Body of pancreas (tissue), 4 donors: ENCODE results near the gene CIDEC. TPM values are rescaled to one million over a fixed set of nuclear protein-coding genes. Genes with fewer than 3 reads are reported as not detected.

ENCODE experiments used
- ATAC-seq: fragments of 150-250 bp; one replicate; pipeline ENCODE4 v1.9.1; 2016
- DNase-seq, 4 donors: peaks; one replicate each; pipeline ENCODE4 v3.0.0-alpha.2; 2019
- H3K27ac ChIP-seq, 4 donors: fragments of 200-600 bp; sonication (generic); 1 replicate in 3 of 4; 2 replicates in 1 of 4; pipeline versions ENCODE4 v1.5.1 to v1.6.1; 2016 to 2019; ENCODE audit warnings: mild to moderate bottlenecking in 1 of 4, mixed read lengths in 1 of 4, moderate library complexity in 1 of 4
- H3K27me3 ChIP-seq, 2 donors: fragments of 200-600 bp; sonication (generic); one replicate each; pipeline ENCODE4 v1.6.0; 2016; ENCODE audit warnings: mild to moderate bottlenecking in 1 of 2
- H3K36me3 ChIP-seq, 2 donors: fragments of 200-600 bp; sonication (generic); replicated peaks in 1 of 2; 2 replicates each; pipeline ENCODE4 v1.5.1; 2016; ENCODE audit warnings: low read depth in 2 of 2; ENCODE audit not compliant: insufficient read depth in 1 of 2
- H3K4me1 ChIP-seq: fragments of 200-600 bp; sonication (generic); one replicate; pipeline ENCODE4 v1.6.0; 2016
- H3K4me3 ChIP-seq, 2 donors: fragments of 200-600 bp; sonication (generic); 1 replicate in 1 of 2; 2 replicates in 1 of 2; pipeline ENCODE4 v1.5.1; 2016 to 2019
- H3K9me3 ChIP-seq, 3 donors: fragments of 200-600 bp; sonication (generic); 1 replicate in 2 of 3; 2 replicates in 1 of 3; pipeline ENCODE4 v1.5.1; 2016
- CTCF ChIP-seq, 7 experiments: fragments of 450-650 bp in 4 of 7; fragments of 200-600 bp in 3 of 7; sonication (generic) in 3 of 7; IDR thresholded peaks; one replicate each; pipeline ENCODE4 v1.5.1; 2016 to 2019; ENCODE audit warnings: antibody characterized with exemption in 7 of 7
- POLR2A ChIP-seq, 3 donors: fragments of 450-650 bp; IDR thresholded peaks; one replicate each; pipeline ENCODE4 v1.6.1; 2016; ENCODE audit warnings: antibody characterized with exemption in 3 of 3, mild to moderate bottlenecking in 2 of 3
- WGBS, 2 donors: methylation state at CpG; one replicate each; pipeline ENCODE4 v1.1.5; 2017; 5-methylcytosine and 5-hydroxymethylcytosine counted together
- intact Hi-C: fragments of 100-400 bp; cut with DNase I; formaldehyde crosslinking; loops from one replicate; pipeline ENCODE4 v1.15.1; 2023
- total RNA-seq, 2 donors: library from RNA; depleted of rRNA; stranded (reverse); fragments of >200 nt; gene quantifications; one replicate each; pipeline ENCODE4 v1.1.0, GENCODE V29; 2016

Gene CIDEC
- total RNA-seq: 100 to 1,000 TPM in 1 of 2 donors, 1 to 10 TPM in 1; 6.5 to 134 TPM

- DNase-seq (no peak), ATAC-seq (no peak)
- WGBS, 2 donors: 84 to 85% methylated on average over 7 of the region's 7 CpGs
- H3K36me3 ChIP-seq: no peaks in the 10 kb centered on the region
- TF ChIP-seq POLR2A (IDR thresholded peaks at IDR 0.05) (no peak), CTCF (IDR thresholded peaks at IDR 0.05) (no peak)
- no peak within 1 kb of the TSS for H3K4me3 ChIP-seq
- H3K4me1 ChIP-seq: no peaks in the 10 kb centered on the region
- H3K27me3 ChIP-seq: no peaks in the 10 kb centered on the region
- intact Hi-C loops: no loop called here
- no peaks in the 10 kb centered on the region for H3K9me3 ChIP-seq
- H3K27ac ChIP-seq: no peak within 1 kb of the TSS
Measured at GRCh38 chr3:9879830-9880549, at the start of gene CIDEC. CIDEC (minus strand) TSS chr3:9880253; CDS start chr3:9878486, 1,767 bp downstream.

- intact Hi-C loops: no loop called here
- Histone ChIP-seq H3K9me3 (no peaks in the 10 kb centered on the region), H3K27ac (no peak overlapping the region), H3K36me3 (no peaks in the 10 kb centered on the region), H3K4me1 (peaks cover 12% of the 10 kb centered on the region), H3K27me3 (no peaks in the 10 kb centered on the region), H3K4me3 (no peak overlapping the region)
- DNase-seq: no peak
- ATAC-seq: no peak
- WGBS, 2 donors: 71 to 93% methylated on average over 1 to 22 of the region's 23 CpGs
- TF ChIP-seq POLR2A (IDR thresholded peaks at IDR 0.05): no peak
- no peak for TF ChIP-seq CTCF (IDR thresholded peaks at IDR 0.05)
Measured at GRCh38 chr3:9928158-9928557, 48.1 kb upstream of the CIDEC start.

- no peak overlapping the region for H3K4me3 ChIP-seq
- H3K27me3 ChIP-seq: no peaks in the 10 kb centered on the region
- intact Hi-C loops: no loop called here
- H3K4me1 ChIP-seq: peaks cover 48% of the 10 kb centered on the region
- no peak for TF ChIP-seq CTCF (IDR thresholded peaks at IDR 0.05)
- TF ChIP-seq POLR2A (IDR thresholded peaks at IDR 0.05): no peak
- 83 to 92% methylated on average over 8 of the region's 8 CpGs for WGBS, 2 donors
- no peaks in the 10 kb centered on the region for H3K9me3 ChIP-seq
- ATAC-seq (no peak), DNase-seq (no peak)
- H3K27ac ChIP-seq: no peak overlapping the region
- H3K36me3 ChIP-seq: no peaks in the 10 kb centered on the region
Measured at GRCh38 chr3:9918261-9919038, 38.4 kb upstream of the CIDEC start.

GRCh38 chr3:9917820-9918219, 37.8 kb upstream of the CIDEC start:
- TF ChIP-seq POLR2A (IDR thresholded peaks at IDR 0.05) (no peak), CTCF (IDR thresholded peaks at IDR 0.05) (no peak)
- DNase-seq: peak in 1 of 4 donors; percentile 15
- no peaks in the 10 kb centered on the region for H3K27me3 ChIP-seq
- peaks cover 49% of the 10 kb centered on the region for H3K4me1 ChIP-seq
- no peaks in the 10 kb centered on the region for H3K36me3 ChIP-seq
- H3K4me3 ChIP-seq: no peak overlapping the region
- H3K27ac ChIP-seq: peak overlapping the region in 3 of 4 donors; percentile 89 to 93 (median 91)
- no peaks in the 10 kb centered on the region for H3K9me3 ChIP-seq
- intact Hi-C loops: no loop called here
- ATAC-seq: no peak
- WGBS, 2 donors: 39 to 40% methylated on average over 1 to 10 of the region's 10 CpGs
